Activated CD4-positive, alpha-beta T cell treated with anti-CD3 and anti-CD28 coated beads, Interleukin-2, amount 50 U/mL, for 16 hours (primary cell): ENCODE results near the gene TPD52L2.
A peak's percentile ranks its signal among the peaks of the same experiment; 100 is the strongest.
"Not testable (repeated sequence)": the region's sequence is repeated elsewhere in the genome, so short reads cannot be mapped to it uniquely, and the experiment has no call there.

Experiments
- DNase-seq: peaks from one replicate; pipeline ENCODE4 v3.0.0-alpha.2; 2020

The TPD52L2 gene

GRCh38 chr20:63836458-63837344, 28.4 kb upstream of the TPD52L2 start:
- no peak for DNase-seq

- no peak for DNase-seq
Measured at GRCh38 chr20:63837479-63837878, 27.6 kb upstream of the TPD52L2 start.

GRCh38 chr20:63839620-63840019, 25.4 kb upstream of the TPD52L2 start:
- DNase-seq: no peak

- DNase-seq: no peak
Measured at GRCh38 chr20:63840405-63840828, 24.7 kb upstream of the TPD52L2 start.

- DNase-seq: no peak
Measured at GRCh38 chr20:63842258-63842657, 22.8 kb upstream of the TPD52L2 start.

GRCh38 chr20:63843222-63843621, 21.8 kb upstream of the TPD52L2 start:
- no peak for DNase-seq

- DNase-seq: no peak
Measured at GRCh38 chr20:63843778-63844177, 21.3 kb upstream of the TPD52L2 start.

GRCh38 chr20:63844511-63844991, 20.5 kb upstream of the TPD52L2 start:
- DNase-seq: no peak

- DNase-seq: no peak
Measured at GRCh38 chr20:63846128-63846771, 18.8 kb upstream of the TPD52L2 start.

- no peak for DNase-seq
Measured at GRCh38 chr20:63846888-63847236, 18.2 kb upstream of the TPD52L2 start.

- DNase-seq: no peak
Measured at GRCh38 chr20:63847237-63848002, 17.6 kb upstream of the TPD52L2 start.

GRCh38 chr20:63848003-63848911, 16.8 kb upstream of the TPD52L2 start:
- DNase-seq: no peak

- peak; percentile 34 for DNase-seq
Measured at GRCh38 chr20:63850689-63851547, 14.2 kb upstream of the TPD52L2 start.

GRCh38 chr20:63851548-63851943, 13.5 kb upstream of the TPD52L2 start:
- not testable (repeated sequence) for DNase-seq

GRCh38 chr20:63853733-63854068, 11.4 kb upstream of the TPD52L2 start:
- not testable (repeated sequence) for DNase-seq

- no peak for DNase-seq
Measured at GRCh38 chr20:63854069-63854765, 10.9 kb upstream of the TPD52L2 start.

- no peak for DNase-seq
Measured at GRCh38 chr20:63854766-63855362, 10.2 kb upstream of the TPD52L2 start.

GRCh38 chr20:63855363-63856097, 9.5 kb upstream of the TPD52L2 start:
- DNase-seq: no peak

GRCh38 chr20:63856098-63856511, 9.0 kb upstream of the TPD52L2 start:
- no peak for DNase-seq
